Measurements from ENCODE around the gene LMNB1. TPM values are rescaled to one million over a fixed set of nuclear protein-coding genes. Genes with fewer than 3 reads are reported as not detected.

The LMNB1 gene
- total and polyA plus RNA-seq, 7 donors: 1.5 to 53.5 (median 9.0) TPM

DNA sequence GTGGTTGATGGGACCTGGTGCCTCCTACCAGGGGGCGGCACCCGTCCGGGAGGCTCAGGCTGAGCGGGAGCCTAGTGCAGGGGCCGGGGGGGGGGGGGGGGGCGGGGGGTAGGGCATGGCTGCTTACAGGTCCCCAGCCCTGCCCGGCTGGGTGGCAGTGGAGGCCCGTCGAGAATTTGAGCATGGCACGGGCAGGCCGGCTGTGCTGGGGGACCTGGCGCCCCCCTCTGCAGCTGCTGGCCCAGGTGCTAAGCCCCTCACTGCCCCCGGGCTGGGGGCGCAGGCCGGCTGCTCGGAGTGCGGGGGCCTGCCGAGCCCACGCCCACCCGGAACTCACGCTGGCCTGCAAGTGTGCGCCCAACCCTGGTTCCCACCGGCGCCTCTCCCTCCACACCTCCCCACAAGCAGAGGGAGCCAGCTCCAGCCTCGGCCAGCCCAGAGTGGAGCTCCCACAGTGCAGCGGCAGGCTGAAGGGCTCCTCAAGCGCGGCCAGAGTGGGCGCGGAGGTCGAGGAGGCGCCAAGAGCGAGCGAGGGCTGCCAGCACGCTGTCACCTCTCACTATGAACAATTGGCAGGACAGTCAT lies 77.7 kb downstream of the LMNB1 start:
- no peak overlapping the region for H3K27ac ChIP-seq
- H3K4me1 ChIP-seq: peaks cover 0 to 28% (median 18%) of the 10 kb centered on the region in 4 donors
- TF ChIP-seq, protein P1, sequence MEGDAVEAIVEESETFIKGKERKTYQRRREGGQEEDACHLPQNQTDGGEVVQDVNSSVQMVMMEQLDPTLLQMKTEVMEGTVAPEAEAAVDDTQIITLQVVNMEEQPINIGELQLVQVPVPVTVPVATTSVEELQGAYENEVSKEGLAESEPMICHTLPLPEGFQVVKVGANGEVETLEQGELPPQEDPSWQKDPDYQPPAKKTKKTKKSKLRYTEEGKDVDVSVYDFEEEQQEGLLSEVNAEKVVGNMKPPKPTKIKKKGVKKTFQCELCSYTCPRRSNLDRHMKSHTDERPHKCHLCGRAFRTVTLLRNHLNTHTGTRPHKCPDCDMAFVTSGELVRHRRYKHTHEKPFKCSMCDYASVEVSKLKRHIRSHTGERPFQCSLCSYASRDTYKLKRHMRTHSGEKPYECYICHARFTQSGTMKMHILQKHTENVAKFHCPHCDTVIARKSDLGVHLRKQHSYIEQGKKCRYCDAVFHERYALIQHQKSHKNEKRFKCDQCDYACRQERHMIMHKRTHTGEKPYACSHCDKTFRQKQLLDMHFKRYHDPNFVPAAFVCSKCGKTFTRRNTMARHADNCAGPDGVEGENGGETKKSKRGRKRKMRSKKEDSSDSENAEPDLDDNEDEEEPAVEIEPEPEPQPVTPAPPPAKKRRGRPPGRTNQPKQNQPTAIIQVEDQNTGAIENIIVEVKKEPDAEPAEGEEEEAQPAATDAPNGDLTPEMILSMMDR (IDR thresholded peaks at IDR 0.05): no peak
- TF ChIP-seq POLR2A (IDR thresholded peaks at IDR 0.05): no peak
- no peak for TF ChIP-seq POLR2AphosphoS5 (IDR thresholded peaks at IDR 0.05)
- TF ChIP-seq EP300 (IDR thresholded peaks at IDR 0.05): no peak
- no peaks in the 10 kb centered on the region for H3K9me3 ChIP-seq
- 94 to 95% methylated on average over 34 to 35 of the region's 35 CpGs for WGBS, 2 donors
- H3K36me3 ChIP-seq: no peaks in the 10 kb centered on the region
- H3K27me3 ChIP-seq: no peaks in the 10 kb centered on the region
- no peak overlapping the region for H3K4me3 ChIP-seq
- no peak for DNase-seq
- intact Hi-C loops (cut with DNase I): loop anchor here (5.0 kb wide), 1 partner anchor 178 kb away; the partner anchor contains the start of gene MARCHF3

DNA sequence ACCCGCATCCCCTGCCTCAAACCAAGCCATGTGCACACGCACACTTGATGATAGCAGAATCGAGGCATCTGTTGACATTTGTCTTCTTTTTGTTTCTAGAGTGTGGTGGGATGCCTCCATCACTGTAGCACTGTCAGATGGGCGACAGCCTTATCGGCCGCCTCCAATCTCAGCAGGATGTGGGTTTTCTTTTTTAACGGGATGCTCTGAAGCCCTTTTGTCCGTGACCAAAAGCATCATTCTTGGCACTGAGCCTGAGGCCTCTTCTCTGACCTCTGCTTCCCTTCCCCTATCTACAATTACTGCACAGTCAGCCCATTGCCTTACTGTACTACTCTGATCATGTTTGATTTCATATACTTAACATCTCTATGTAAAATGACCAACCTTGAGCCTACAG lies 78.3 kb downstream of the LMNB1 start:
- TF ChIP-seq, protein P1 (IDR thresholded peaks at IDR 0.05): no peak
- TF ChIP-seq POLR2A (IDR thresholded peaks at IDR 0.05) (no peak), EP300 (IDR thresholded peaks at IDR 0.05) (no peak)
- H3K9me3 ChIP-seq: no peaks in the 10 kb centered on the region
- H3K27ac ChIP-seq: no peak overlapping the region
- H3K27me3 ChIP-seq: no peaks in the 10 kb centered on the region
- intact Hi-C loops (cut with DNase I): loop anchor here (5.0 kb wide), 1 partner anchor 177 kb away; the partner anchor contains the start of gene MARCHF3
- no peak overlapping the region for H3K4me3 ChIP-seq
- 63 to 68% methylated on average over 8 of the region's 8 CpGs for WGBS, 2 donors
- no peak for DNase-seq
- peaks cover 0 to 28% (median 18%) of the 10 kb centered on the region in 4 donors for H3K4me1 ChIP-seq
- no peaks in the 10 kb centered on the region for H3K36me3 ChIP-seq

DNA sequence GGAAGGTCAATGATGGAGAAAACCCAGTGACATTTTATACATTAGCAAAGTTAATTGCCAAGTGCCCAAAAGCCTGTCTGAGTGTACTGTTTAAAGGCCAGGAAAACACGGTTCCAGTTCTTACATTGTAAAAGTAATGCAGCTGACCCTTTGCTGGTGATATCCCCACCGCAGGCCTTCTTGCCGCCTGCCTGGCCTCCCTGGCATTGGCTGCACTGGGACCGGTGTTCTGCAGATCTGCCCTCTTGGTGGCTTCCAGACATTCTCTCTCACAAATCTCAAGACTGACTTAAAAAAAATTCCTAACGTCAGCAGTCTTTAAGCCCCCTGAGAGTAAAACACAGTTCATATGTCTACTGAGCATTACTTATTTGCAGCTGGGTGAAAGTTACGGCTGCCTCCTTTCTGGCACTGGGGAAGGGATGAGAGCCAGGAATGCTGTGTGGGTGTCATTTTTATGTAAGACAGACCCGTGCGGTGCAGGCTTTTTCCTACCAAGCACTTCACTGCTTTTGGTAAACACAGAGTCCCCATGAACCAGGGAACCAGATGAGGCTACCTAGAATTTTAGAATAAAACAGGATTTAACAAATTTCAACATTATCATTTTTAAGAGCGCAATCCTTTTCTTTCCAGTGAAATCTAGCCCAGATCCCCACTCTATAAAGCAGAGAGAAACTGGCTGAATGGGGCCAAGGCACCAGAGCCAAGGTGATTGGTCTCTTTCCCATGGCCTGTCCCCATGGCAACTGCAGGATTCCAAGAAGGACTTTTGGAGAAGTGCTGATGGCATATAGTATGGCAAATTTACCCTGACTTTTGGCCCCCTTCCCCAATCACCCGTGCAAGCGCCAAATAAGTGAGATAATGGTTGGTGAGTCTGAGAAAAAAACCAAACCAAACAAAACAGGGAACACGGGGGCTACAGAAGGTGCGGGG lies 80.8 kb downstream of the LMNB1 start:
- DNase-seq: peak; percentile 85
- intact Hi-C loops (cut with DNase I): loop anchor here (5.0 kb wide), 1 partner anchor 175 kb away; the partner anchor contains the start of gene MARCHF3
- no peaks in the 10 kb centered on the region for H3K9me3 ChIP-seq
- peak overlapping the region in 3 of 4 donors; percentile 51 to 71 (median 61) for H3K27ac ChIP-seq
- WGBS, 2 donors: 82 to 89% methylated on average over 13 of the region's 13 CpGs
- no peak overlapping the region for H3K4me3 ChIP-seq
- TF ChIP-seq POLR2AphosphoS5 (IDR thresholded peaks at IDR 0.05) (peak; percentile 33 to 88 (median 80)), EP300 (IDR thresholded peaks at IDR 0.05) (peak in 2 of 4 donors; percentile 15 to 49), POLR2A (IDR thresholded peaks at IDR 0.05) (no peak)
- H3K4me1 ChIP-seq: peaks cover 0 to 24% (median 18%) of the 10 kb centered on the region in 4 donors
- no peaks in the 10 kb centered on the region for H3K27me3 ChIP-seq
- H3K36me3 ChIP-seq: no peaks in the 10 kb centered on the region

DNA sequence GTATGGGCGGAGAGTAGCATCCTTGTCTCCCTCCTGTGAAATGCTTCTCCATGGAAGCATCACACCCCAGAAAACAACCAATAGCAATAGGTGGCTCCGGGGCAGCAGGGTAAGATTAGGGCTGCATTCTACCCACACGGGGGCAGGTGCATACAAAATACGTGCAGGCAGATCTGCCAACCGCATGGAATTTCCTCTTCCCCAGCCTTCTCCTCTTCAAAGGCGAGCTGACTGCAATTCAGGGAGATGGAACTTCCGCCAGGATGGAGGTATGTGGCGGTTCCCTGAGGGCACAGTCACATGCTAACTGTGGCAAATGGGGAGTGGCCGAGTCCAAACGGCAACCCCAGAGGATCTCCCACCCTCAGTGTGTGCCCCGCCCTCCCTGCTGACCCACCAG lies 81.5 kb downstream of the LMNB1 start:
- peak overlapping the region in 2 of 4 donors; percentile 61 to 71 for H3K27ac ChIP-seq
- H3K4me1 ChIP-seq: peaks cover 0 to 22% (median 18%) of the 10 kb centered on the region in 4 donors
- 91 to 96% methylated on average over 11 of the region's 11 CpGs for WGBS, 2 donors
- TF ChIP-seq EP300 (IDR thresholded peaks at IDR 0.05) (no peak), POLR2A (IDR thresholded peaks at IDR 0.05) (no peak), POLR2AphosphoS5 (IDR thresholded peaks at IDR 0.05) (no peak)
- TF ChIP-seq, protein P1 (IDR thresholded peaks at IDR 0.05): no peak
- DNase-seq: no peak
- no peaks in the 10 kb centered on the region for H3K36me3 ChIP-seq
- H3K27me3 ChIP-seq: no peaks in the 10 kb centered on the region
- intact Hi-C loops (cut with DNase I): loop anchor here (5.0 kb wide), 1 partner anchor 174 kb away; the partner anchor contains the start of gene MARCHF3
- no peaks in the 10 kb centered on the region for H3K9me3 ChIP-seq
- H3K4me3 ChIP-seq: no peak overlapping the region

DNA sequence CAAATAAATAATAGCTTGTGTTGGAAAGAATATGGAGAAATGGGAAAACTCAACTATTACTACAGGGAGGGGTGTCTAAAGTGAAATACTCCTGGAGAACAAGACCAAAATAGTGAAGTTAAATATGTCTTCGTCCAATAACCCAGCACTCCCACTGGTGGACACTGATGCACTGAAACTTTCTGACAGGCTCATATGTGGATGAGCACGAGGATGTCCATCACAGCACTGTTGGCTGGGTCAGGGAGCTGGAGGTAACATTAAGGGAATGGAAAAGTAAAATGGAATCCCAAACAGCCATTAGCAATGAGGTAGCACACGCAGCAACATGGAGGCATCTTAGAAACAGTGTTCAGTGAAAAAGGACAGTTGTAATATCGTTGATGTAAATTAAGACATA lies 86.5 kb downstream of the LMNB1 start:
- Histone ChIP-seq H3K27me3 (peaks cover 0 to 3% (median 0%) of the 10 kb centered on the region in 3 donors), H3K4me1 (peaks cover 0 to 3% (median 2%) of the 10 kb centered on the region in 4 donors), H3K36me3 (no peaks in the 10 kb centered on the region), H3K27ac (no peak overlapping the region), H3K4me3 (no peak overlapping the region), H3K9me3 (no peaks in the 10 kb centered on the region)
- no peak for DNase-seq
- 97 to 98% methylated on average over 4 of the region's 4 CpGs for WGBS, 2 donors
- intact Hi-C loops (cut with DNase I): no loop called here
- TF ChIP-seq, protein P1 (IDR thresholded peaks at IDR 0.05): no peak
- no peak for TF ChIP-seq POLR2A (IDR thresholded peaks at IDR 0.05)
- no peak for TF ChIP-seq EP300 (IDR thresholded peaks at IDR 0.05)
- no peak for TF ChIP-seq POLR2AphosphoS5 (IDR thresholded peaks at IDR 0.05)
